NCI-H2196 treated with DMSO at 0.1 percent for 48 hours (cell line): ENCODE data around the gene IFNGR1.

Experiments
- DNase-seq: peaks from one replicate; lab custom pipeline; 2025; ENCODE audit not compliant: unreplicated experiment; lab: John Stamatoyannopoulos, UW

Gene IFNGR1

DNA sequence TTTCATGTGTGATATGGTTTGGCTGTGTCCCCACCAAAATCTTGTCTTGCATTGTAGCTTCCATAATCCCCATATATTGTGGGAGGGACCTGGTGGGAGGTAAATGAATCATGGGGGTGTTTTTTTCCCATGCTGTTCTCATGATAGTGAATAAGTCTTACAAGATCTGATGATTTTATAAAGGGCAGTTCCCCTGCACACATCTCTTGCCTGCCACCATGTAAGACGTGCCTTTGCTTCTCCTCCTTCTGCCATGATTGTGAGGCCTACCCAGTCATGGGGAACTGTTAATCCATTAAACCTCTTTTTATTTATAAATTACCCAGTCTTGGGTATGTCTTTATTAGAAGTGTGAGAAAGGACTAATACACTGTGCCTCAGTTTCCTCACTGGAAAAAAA lies 41.6 kb downstream of the IFNGR1 start:
- no peak for DNase-seq

DNA sequence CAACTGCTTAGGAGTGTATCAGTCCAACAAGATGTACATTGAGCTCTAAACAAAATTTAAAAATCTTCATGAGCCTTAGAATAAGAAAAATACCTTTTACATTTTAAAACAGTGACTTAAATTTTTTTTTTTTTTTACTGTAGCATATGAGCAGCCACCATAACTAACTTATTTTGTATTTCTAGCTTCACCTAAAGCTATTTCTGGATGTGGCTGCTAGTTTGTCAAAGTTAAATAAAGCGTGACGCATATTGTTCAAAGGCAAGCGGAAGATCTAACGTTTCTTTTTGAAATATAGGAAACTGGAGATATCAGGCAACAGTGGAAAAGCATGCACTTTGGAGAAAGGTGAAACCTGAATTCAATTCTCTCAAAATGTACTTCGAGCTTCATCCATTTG lies 42.5 kb downstream of the IFNGR1 start:
- no peak for DNase-seq

GRCh38 chr6:137175868-137176245 lies 43.3 kb downstream of the IFNGR1 start:
- no peak for DNase-seq

DNA sequence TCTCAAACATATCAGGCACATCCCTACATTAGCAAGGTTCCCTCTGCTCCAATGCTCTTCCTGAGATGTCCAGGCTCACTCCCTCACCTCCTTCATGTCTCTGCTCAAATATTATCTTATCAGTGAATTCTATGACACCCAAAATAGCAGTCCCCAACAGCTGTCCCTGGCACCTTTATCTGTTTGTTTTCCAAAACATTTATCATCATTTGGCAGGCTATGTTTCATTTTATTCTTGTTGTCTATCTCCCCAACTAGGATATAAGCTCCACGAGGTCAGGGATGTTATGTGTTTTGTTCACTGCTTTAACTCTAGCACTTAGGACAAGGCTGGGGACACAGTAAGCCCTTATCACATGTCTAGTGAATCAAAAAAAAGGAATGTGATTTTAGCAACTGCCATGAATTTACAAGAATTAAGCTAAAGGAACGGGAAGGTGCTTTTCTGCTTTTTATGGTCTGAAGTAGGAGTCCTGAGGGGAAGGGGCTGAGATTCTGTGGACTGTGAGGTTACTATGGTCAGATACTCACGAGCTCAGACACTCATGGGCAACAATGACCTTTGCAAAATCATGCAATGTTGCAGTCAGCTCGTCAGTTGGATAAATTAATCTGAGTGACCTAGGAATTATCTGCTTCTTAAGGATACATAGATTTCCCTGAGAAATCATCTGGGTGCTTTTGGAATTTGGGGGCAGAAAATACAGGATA lies 43.9 kb downstream of the IFNGR1 start:
- no peak for DNase-seq

- no peak for DNase-seq
Measured at GRCh38 chr6:137173501-137173900, 45.7 kb downstream of the IFNGR1 start, which contains the start of gene IL22RA2. Gene IL22RA2 (minus strand): TSS chr6:137173644. CDS start chr6:137161749, 11,895 bp downstream.

DNA sequence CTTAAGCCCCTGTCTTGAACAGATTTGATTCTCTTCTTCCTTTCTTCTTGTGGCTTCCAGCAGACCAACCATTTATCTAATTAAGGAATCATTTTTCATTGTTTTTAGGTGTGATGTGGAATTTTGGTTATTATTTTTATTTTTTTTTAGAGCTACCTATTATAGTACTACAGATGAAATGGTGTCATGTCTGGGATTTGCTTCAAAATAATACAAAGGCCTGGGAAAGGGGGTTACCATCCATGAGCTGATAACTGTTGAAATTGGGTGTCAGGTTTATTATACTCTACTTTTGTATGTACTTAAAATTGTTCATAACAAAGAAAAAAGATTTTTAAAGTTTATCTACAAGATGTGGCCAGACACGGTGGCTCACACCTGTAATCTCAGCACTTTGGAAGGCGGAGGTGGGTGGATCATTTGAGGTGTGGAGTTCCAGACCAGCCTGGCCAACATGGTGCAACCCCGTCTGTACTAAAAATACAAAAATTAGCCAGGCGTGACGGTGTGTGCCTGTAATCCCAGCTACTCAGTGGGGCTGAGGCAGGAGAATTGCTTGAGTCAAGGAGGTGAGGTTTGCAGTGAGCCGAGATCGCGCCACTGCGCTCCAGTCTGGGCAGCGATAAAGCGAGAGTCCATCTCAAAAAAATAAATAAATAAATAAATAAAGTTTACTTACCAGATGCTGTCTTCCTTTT lies 46.3 kb downstream of the IFNGR1 start:
- DNase-seq: no peak

GRCh38 chr6:137171824-137172733 lies 47.1 kb downstream of the IFNGR1 start:
- DNase-seq: no peak

- DNase-seq: no peak
Measured at GRCh38 chr6:137171053-137171374, 48.2 kb downstream of the IFNGR1 start.

DNA sequence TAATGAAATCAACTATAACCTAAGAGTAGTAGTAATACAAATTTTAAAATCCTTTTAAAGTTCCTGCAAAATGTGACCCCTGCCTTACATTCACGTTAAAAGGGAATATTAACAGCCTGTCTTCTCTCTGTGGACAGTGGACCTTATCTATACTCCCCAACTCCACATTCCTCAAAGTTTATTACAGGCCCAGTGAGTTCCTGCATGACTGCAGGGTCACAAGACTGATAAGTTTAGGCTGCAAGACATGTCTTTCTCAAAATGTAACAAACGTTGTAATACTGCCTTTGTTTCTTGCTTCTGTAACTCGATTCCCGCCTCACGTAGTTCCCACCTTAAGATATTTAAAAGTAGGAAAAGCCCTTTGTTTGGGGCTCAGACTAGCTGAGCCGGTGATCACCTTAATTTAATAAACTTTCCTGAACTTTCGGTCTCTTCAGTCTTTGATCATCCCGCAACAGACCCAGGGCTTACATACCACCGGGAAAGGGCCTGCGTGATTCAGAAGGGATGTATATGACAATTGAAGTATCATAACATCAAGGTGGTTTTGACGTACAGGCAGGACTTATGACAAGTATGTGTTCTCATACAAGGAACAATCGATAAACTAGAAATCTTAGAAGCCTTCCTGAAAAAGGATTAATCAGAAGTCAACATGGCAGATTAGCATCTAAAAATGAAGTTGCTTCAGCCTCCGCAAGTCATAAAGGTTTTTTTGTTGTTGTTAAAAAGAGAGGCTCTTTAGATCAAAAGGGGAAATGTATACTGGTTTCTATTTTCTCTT lies 48.7 kb downstream of the IFNGR1 start:
- DNase-seq: no peak

DNA sequence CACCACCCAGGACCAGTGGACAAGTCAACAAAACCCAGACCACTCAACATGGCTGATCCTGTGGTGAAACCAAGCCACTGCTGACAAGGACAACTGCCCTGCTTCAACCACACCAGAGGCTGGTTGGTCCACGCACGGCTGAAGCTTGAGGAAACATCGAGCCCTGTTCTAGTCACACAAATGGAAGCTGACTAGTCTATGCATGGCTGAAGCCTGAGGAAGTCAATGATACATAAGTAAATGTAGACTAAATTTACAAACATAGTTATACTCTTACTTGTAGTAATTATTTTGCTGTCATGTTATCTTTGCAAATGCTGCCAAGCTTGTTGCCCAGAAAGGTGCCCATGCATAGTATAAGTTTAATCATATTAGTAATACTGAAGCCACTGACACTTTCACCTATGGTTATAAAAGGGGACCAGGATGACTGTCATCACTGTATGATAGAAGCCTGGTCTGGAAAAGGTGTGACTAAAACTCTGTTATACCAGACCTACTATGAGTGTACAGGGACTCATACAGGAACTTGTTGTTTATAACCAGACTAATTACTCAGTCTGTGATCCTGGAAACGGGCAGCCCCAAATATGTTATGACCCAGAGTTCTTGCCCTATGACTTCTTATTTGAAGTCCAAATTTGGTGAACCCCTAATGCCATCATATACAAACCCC lies 51.3 kb downstream of the IFNGR1 start:
- no peak for DNase-seq

DNA sequence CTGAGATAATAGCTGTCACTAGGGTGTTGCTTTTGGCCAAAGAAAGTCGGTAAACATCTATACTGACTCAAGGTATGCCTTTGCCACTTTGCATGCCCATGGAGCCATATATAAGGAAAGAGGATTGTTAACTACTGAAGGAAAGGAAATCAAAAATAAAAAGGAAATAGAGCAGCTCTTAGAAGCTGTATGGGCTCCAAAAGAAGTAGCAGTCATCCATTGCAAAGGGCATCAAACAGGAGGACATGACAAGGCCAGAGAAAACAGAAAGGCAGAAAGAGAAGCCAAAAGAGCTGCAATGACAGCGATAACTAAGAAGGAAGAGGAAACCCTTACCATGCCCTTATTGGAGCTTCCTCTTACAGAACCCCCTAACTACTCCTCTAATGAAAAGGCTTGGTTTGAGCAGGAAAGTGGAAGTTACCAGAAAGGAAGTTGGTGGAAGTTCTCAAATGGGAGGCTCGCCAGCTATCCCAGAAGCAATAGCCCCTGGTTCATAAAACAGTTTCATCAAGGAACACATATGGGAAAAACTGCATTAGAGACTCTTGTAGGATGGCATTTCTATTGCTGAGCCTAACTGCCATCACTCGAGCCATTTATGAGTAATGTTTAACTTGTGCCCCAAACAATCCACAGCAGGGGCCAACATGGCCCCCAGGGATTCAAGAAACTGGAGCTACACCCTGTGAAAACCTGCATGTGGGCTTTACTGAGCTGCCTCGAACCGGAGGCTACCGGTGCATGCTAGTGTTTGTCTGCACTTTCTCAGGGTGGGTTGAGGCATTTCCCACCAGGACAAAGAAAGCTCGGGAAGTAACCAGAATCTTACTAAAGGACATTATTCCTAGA lies 52.7 kb downstream of the IFNGR1 start:
- no peak for DNase-seq

- no peak for DNase-seq
Measured at GRCh38 chr6:137165375-137166246, 53.6 kb downstream of the IFNGR1 start.

GRCh38 chr6:137163732-137164318 lies 55.4 kb downstream of the IFNGR1 start:
- no peak for DNase-seq

DNA sequence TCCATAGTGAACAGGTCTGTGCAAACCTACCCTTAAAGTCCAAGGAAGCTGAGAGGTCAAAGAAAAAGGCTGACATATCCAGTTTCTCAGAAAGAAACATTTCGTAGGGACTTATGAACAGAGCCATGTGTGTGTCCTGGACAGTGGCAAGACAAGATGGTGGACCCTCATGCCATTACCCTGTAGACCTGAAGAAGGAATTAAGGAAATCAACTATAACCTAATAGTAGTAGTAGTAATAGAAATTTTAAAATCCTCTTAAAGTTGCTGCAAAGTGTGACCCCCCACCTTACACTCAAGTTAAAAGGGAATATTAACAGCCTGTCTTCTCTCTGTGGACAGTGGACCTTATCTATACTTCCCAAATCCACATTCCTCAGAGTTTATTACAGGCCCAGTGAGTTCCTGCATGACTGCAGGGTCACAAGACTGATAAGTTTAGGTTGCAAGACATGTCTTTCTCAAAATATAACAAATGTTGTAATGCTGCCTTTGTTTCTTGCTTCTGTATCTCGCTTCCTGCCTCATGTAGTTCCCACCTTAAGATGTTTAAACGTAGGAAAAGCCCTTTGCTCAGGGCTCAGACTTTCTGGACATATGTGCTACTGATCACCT lies 56.4 kb downstream of the IFNGR1 start:
- no peak for DNase-seq

GRCh38 chr6:137161949-137162348 lies 57.2 kb downstream of the IFNGR1 start:
- no peak for DNase-seq

- no peak for DNase-seq
Measured at GRCh38 chr6:137160763-137161162, 58.4 kb downstream of the IFNGR1 start.

DNA sequence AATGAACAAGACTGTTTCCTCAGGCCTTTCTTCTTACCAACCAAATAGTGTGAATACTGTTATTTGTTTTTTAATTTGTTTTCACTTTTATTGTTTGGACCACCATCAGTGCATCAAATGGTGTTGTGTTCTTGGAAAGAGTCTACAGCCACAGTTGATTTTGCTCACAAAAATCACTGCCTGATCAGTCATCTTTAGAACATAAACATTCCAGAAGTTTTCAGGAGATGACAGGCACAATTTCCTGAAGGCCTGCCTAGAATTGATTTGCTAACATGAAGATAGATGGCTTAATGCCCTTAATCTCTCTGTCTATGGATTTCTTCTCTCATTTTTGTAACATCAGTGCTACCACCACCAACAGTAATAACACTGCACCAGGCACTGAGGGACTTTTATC lies 59.3 kb downstream of the IFNGR1 start:
- no peak for DNase-seq

DNA sequence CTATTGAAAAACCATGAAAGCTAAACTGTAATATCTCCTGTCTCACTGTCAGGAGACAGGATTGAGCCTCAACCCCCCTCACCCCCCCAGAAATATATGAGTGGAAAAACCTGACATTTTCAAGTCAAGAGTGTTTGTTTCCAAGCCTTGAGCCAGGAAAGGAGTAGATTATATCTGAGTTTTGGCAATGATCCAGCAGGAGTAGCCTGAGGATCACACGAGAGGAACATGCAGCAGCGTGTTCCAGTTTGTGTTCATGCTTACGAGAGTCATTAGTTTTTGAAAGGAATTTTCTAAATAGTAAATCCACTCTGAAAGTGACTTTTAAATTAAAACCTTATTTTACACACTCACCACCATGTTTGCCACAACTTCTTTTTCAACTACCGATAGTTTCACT lies 61.6 kb downstream of the IFNGR1 start:
- no peak for DNase-seq
